GM12878 (cell line): Measurements from ENCODE around the gene CCSER1.

Experiments used
- BCL11A ChIP-seq: IDR thresholded peaks from 2 replicates; pipeline ENCODE4 v1.6.1; 2011; ENCODE audit warnings: low read depth, low read length
- CEBPB ChIP-seq, 2 experiments: fragments of 150-350 bp in 1 of 2; IDR thresholded peaks; 2 replicates each; pipeline ENCODE4 v1.6.1; 2012 to 2014; ENCODE audit warnings: low read depth in 2 of 2, low read length in 2 of 2, borderline replicate concordance in 1 of 2, inconsistent platforms in 1 of 2
- EZH2 ChIP-seq: IDR thresholded peaks from 2 replicates; pipeline ENCODE4 v1.6.1; 2012; ENCODE audit warnings: low read depth, mild to moderate bottlenecking, control low read depth, inconsistent platforms, low read length, borderline replicate concordance; ENCODE audit not compliant: control insufficient read depth
- FOXM1 ChIP-seq: IDR thresholded peaks from 2 replicates; pipeline ENCODE4 v1.6.1; 2012; ENCODE audit warnings: low read depth, mild to moderate bottlenecking, inconsistent platforms, low read length, moderate library complexity
- HDAC2 ChIP-seq: fragments of 200-600 bp; sonication (generic); IDR thresholded peaks from 2 replicates; pipeline ENCODE4 v1.6.1; 2017
- KDM1A ChIP-seq: fragments of 200-600 bp; sonication (generic); IDR thresholded peaks from 2 replicates; pipeline ENCODE4 v1.6.1; 2016; ENCODE audit warnings: borderline replicate concordance
- POLR2A ChIP-seq: IDR thresholded peaks from 2 replicates; pipeline ENCODE4 v1.6.1; 2011; ENCODE audit warnings: low read depth, mild to moderate bottlenecking, low read length
- RAD21 ChIP-seq: IDR thresholded peaks from 2 replicates; pipeline ENCODE4 v1.6.1; 2011; ENCODE audit warnings: mild to moderate bottlenecking, low read depth, low read length, moderate library complexity; ENCODE audit not compliant: insufficient read depth
- STAT1 ChIP-seq: fragments of 450-650 bp; conservative IDR thresholded peaks from 2 replicates; pipeline ENCODE4 v1.6.1; 2014; ENCODE audit warnings: antibody characterized with exemption, mild to moderate bottlenecking
- TAF1 ChIP-seq: IDR thresholded peaks from 2 replicates; pipeline ENCODE4 v1.6.1; 2011; ENCODE audit warnings: mild to moderate bottlenecking, low read depth, low read length, borderline replicate concordance
- ZZZ3 ChIP-seq: IDR thresholded peaks from 2 replicates; pipeline ENCODE4 v1.6.1; 2011; ENCODE audit warnings: low read depth; ENCODE audit not compliant: control insufficient read depth, insufficient read length

DNA sequence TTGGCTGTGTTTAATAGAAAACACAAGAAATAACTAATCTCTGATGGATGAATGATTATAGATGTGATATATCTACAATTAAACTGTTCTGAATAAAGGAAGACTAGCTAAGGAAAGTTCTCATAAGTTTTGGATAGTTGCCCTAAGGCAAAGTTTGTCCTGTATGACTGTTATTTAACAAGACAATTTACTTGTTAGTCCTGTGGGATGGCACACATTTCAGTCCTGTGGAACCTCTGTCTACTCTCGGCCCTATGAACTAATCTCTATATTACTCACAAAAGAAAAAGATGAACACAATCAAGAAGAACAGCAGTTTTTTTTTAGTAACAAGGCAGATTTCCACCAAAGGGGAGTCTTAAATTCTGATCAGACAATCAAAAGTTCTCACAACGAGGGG is 314.6 kb downstream of the CCSER1 start:
- no peak for TF ChIP-seq STAT1
- no peak for TF ChIP-seq BCL11A
- no peak for TF ChIP-seq EZH2
- TF ChIP-seq HDAC2, result no peak
- no peak for TF ChIP-seq KDM1A
- TF ChIP-seq FOXM1, result no peak
- no peak for TF ChIP-seq ZZZ3
- TF ChIP-seq TAF1, result no peak
- no peak for TF ChIP-seq POLR2A
- TF ChIP-seq CEBPB (IDR thresholded peaks at IDR 0.05; ENCODE audit: borderline replicate concordance in 1 of 2, low read depth in 2 of 2, low read length in 2 of 2), result no peak
- TF ChIP-seq RAD21, result no peak
